Peyer's patch (tissue), 4 donors: ENCODE measurements around the gene TP73.

Experiments used
- POLR2A ChIP-seq, 2 donors: fragments of 450-650 bp; IDR thresholded peaks; one replicate each; pipeline ENCODE4 v1.5.1; 2017; ENCODE audit warnings: antibody characterized with exemption in 2 of 2, mild to moderate bottlenecking in 2 of 2, moderate library complexity in 2 of 2
- TF ChIP-seq, protein P1 (sequence below), 6 experiments: fragments of 450-650 bp in 4 of 6; fragments of 200-600 bp in 2 of 6; sonication (generic) in 1 of 6; IDR thresholded peaks; one replicate each; pipeline ENCODE4 v1.5.1; 2017 to 2019; ENCODE audit warnings: antibody characterized with exemption in 6 of 6, mild to moderate bottlenecking in 3 of 6, moderate library complexity in 1 of 6

DNA sequence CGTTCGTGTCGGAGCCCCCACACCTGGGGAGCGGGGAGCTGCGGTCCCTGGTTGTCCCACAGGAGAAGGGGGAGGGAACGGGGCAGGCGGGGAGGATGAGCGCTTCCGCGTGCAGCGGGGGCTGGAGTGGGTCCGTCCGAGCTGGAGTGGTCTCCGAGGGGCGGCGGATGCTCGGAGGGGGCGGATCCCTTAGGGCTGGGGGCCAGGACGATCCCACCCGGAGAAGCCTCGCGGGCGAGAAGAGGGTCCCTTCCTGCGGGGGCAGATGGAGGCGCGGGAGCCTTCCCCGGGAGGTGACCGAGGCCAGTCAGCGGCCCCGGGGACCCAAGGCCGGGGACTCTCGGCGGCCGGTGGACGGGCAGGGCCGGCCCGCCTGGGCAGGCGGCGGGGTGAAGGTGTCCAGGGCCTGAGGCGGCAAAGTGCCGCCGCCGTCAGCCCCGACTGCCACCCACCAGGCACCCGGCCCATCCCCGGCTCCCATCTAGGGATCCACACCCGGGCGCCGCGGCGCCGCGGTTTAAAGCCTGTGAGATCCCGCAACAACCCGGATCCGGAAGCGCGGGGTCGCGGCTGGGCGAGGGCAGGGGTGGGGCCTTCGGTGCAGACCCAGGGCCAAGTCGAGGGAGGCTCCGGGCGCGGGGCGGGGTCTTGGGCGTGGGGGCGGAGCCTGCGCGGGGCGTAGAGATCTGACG lies 94.7 kb downstream of the TP73 start:
- TF ChIP-seq POLR2A (IDR thresholded peaks at IDR 0.05) = no peak
- TF ChIP-seq, protein P1, sequence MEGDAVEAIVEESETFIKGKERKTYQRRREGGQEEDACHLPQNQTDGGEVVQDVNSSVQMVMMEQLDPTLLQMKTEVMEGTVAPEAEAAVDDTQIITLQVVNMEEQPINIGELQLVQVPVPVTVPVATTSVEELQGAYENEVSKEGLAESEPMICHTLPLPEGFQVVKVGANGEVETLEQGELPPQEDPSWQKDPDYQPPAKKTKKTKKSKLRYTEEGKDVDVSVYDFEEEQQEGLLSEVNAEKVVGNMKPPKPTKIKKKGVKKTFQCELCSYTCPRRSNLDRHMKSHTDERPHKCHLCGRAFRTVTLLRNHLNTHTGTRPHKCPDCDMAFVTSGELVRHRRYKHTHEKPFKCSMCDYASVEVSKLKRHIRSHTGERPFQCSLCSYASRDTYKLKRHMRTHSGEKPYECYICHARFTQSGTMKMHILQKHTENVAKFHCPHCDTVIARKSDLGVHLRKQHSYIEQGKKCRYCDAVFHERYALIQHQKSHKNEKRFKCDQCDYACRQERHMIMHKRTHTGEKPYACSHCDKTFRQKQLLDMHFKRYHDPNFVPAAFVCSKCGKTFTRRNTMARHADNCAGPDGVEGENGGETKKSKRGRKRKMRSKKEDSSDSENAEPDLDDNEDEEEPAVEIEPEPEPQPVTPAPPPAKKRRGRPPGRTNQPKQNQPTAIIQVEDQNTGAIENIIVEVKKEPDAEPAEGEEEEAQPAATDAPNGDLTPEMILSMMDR (IDR thresholded peaks at IDR 0.05) = no peak
